Activated CD4-positive, alpha-beta memory T cell treated with anti-CD3 and anti-CD28 coated beads for 36 hours (primary cell): ENCODE measurements around the gene NUDT2. TPM values are rescaled to one million over a fixed set of nuclear protein-coding genes. Genes with fewer than 3 reads are reported as not detected.
A peak's percentile ranks its signal among the peaks of the same experiment; 100 is the strongest.

Source experiments
- CTCF ChIA-PET: fragments of 350-600 bp; sonication (Branson Sonifier 250); formaldehyde crosslinking; loops from one replicate; lab custom pipeline; 2021; ENCODE audit warnings: antibody characterized with exemption, inconsistent platforms; lab: Charles Lee
- POLR2A ChIA-PET: fragments of 350-600 bp; sonication (Branson Sonifier 250); formaldehyde crosslinking; loops from one replicate; lab custom pipeline; 2021; ENCODE audit warnings: antibody characterized with exemption; lab: Charles Lee
- DNase-seq: peaks from one replicate; pipeline ENCODE4 v3.0.0-alpha.2; 2020
- H3K27ac Mint-ChIP-seq: one replicate; pipeline ENCODE4 v1.8.0; 2021; ENCODE audit warnings: mixed read lengths
- H3K27me3 Mint-ChIP-seq: one replicate; pipeline ENCODE4 v1.8.0; 2021; ENCODE audit warnings: mixed read lengths
- H3K36me3 Mint-ChIP-seq: one replicate; pipeline ENCODE4 v1.8.0; 2021; ENCODE audit warnings: mixed read lengths
- H3K4me1 Mint-ChIP-seq: one replicate; pipeline ENCODE4 v1.8.0; 2021; ENCODE audit warnings: low read depth, mixed read lengths
- H3K4me3 Mint-ChIP-seq: one replicate; pipeline ENCODE4 v1.8.0; 2021; ENCODE audit warnings: mild to moderate bottlenecking, mixed read lengths
- H3K9me3 Mint-ChIP-seq: one replicate; pipeline ENCODE4 v1.8.0; 2021; ENCODE audit warnings: mixed read lengths
- intact Hi-C: fragments of 100-400 bp; cut with micrococcal nuclease; formaldehyde crosslinking; loops from one replicate; pipeline ENCODE4 v1.15.1; 2023
- total RNA-seq, 2 experiments: library from RNA; stranded (reverse); gene quantifications; one replicate each; pipeline ENCODE4 v1.2.3, GENCODE V29; 2021

The NUDT2 gene
- total RNA-seq, 2 experiments from 2014 or later = 42.4 to 43.3 TPM

- intact Hi-C loops = loop anchor here (10.0 kb wide), 1 partner anchor 313 kb away; the partner anchor contains the start of gene SIGMAR1
- Mint-ChIP-seq H3K4me1 (no peaks in the 10 kb centered on the region), H3K36me3 (no peaks in the 10 kb centered on the region), H3K27ac (no peak overlapping the region), H3K4me3 (no peak overlapping the region), H3K27me3 (no peaks in the 10 kb centered on the region), H3K9me3 (no peaks in the 10 kb centered on the region)
- ChIA-PET POLR2A (interaction anchor here (0.6 kb wide), 1 partner anchor 63 kb away, joined by 3 read pairs; no protein-coding TSS in a partner anchor), CTCF (no interaction called here)
- no peak for DNase-seq
Observed at GRCh38 chr9:34321451-34321850, 7.9 kb upstream of the NUDT2 start.

- H3K27ac Mint-ChIP-seq = no peak overlapping the region
- no peaks in the 10 kb centered on the region for H3K27me3 Mint-ChIP-seq
- peaks cover 5% of the 10 kb centered on the region for H3K4me1 Mint-ChIP-seq
- ChIA-PET POLR2A (no interaction called here), CTCF (no interaction called here)
- no peaks in the 10 kb centered on the region for H3K9me3 Mint-ChIP-seq
- no peaks in the 10 kb centered on the region for H3K36me3 Mint-ChIP-seq
- H3K4me3 Mint-ChIP-seq = no peak overlapping the region
- intact Hi-C loops = loop anchor here (10.0 kb wide), 1 partner anchor 312 kb away; the partner anchor contains the start of gene SIGMAR1
- DNase-seq = no peak
Observed at GRCh38 chr9:34322899-34323591, 6.3 kb upstream of the NUDT2 start.

GRCh38 chr9:34326690-34327089 lies 2.7 kb upstream of the NUDT2 start:
- CTCF ChIA-PET = no interaction called here
- Mint-ChIP-seq H3K4me3 (no peak overlapping the region), H3K27ac (no peak overlapping the region), H3K4me1 (peaks cover 19% of the 10 kb centered on the region), H3K27me3 (no peaks in the 10 kb centered on the region), H3K36me3 (no peaks in the 10 kb centered on the region), H3K9me3 (no peaks in the 10 kb centered on the region)
- DNase-seq = no peak
- POLR2A ChIA-PET = no interaction called here
- intact Hi-C loops = loop anchor here (10.0 kb wide), 1 partner anchor 308 kb away; the partner anchor contains the start of gene SIGMAR1

GRCh38 chr9:34328500-34328986 lies 826 bp upstream of the NUDT2 start:
- Mint-ChIP-seq H3K9me3 (no peaks in the 10 kb centered on the region), H3K27ac (peak overlapping the region; percentile 94), H3K4me3 (peak overlapping the region; percentile 97), H3K4me1 (peaks cover 27% of the 10 kb centered on the region), H3K36me3 (no peaks in the 10 kb centered on the region), H3K27me3 (no peaks in the 10 kb centered on the region)
- DNase-seq = no peak
- ChIA-PET POLR2A (no interaction called here), CTCF (interaction anchor here (1.5 kb wide), 1 partner anchor 49 kb away, joined by 6 read pairs; the partner anchor contains the start of gene MYORG)
- intact Hi-C loops = loop anchor here (2.0 to 10.0 kb wide), 4 partner anchors 150 to 660 kb away; partner anchors contain the start of genes DNAJB5, SIGMAR1, UBAP1 and UBE2R2

- Mint-ChIP-seq H3K4me1 (peaks cover 44% of the 10 kb centered on the region), H3K4me3 (no peak overlapping the region), H3K36me3 (no peaks in the 10 kb centered on the region), H3K27ac (no peak overlapping the region), H3K27me3 (no peaks in the 10 kb centered on the region), H3K9me3 (no peaks in the 10 kb centered on the region)
- DNase-seq = no peak
- POLR2A ChIA-PET = interaction anchor here (0.6 kb wide), 1 partner anchor 126 kb away, joined by 4 read pairs; no protein-coding TSS in a partner anchor
- intact Hi-C loops = no loop called here
- CTCF ChIA-PET = interaction anchor here (1.0 to 6.5 kb wide), 3 partner anchors 46 to 260 kb away, joined by 3 to 68 read pairs (median 3); partner anchors contain the start of gene MYORG
Observed at GRCh38 chr9:34331196-34331595, 1.8 kb downstream of the NUDT2 start.

GRCh38 chr9:34332076-34332964 lies 3.0 kb downstream of the NUDT2 start:
- ChIA-PET POLR2A (interaction anchor here (2.4 kb wide), 1 partner anchor 45 kb away, joined by 8 read pairs; the partner anchor contains the start of gene MYORG), CTCF (interaction anchor here (1.0 to 6.5 kb wide), 4 partner anchors 45 to 259 kb away, joined by 3 to 68 read pairs (median 3); partner anchors contain the start of gene MYORG)
- H3K27ac Mint-ChIP-seq = no peak overlapping the region
- DNase-seq = no peak
- H3K4me1 Mint-ChIP-seq = peaks cover 44% of the 10 kb centered on the region
- H3K9me3 Mint-ChIP-seq = no peaks in the 10 kb centered on the region
- intact Hi-C loops = no loop called here
- no peaks in the 10 kb centered on the region for H3K36me3 Mint-ChIP-seq
- no peaks in the 10 kb centered on the region for H3K27me3 Mint-ChIP-seq
- no peak overlapping the region for H3K4me3 Mint-ChIP-seq

GRCh38 chr9:34333836-34334235 lies 4.5 kb downstream of the NUDT2 start:
- CTCF ChIA-PET = interaction anchor here (0.7 to 6.5 kb wide), 2 partner anchors 43 to 81 kb away, joined by 3 to 68 read pairs; partner anchors contain the start of gene MYORG
- no peak for DNase-seq
- H3K36me3 Mint-ChIP-seq = peaks cover 4% of the 10 kb centered on the region
- no peaks in the 10 kb centered on the region for H3K9me3 Mint-ChIP-seq
- H3K27ac Mint-ChIP-seq = no peak overlapping the region
- peaks cover 37% of the 10 kb centered on the region for H3K4me1 Mint-ChIP-seq
- no peak overlapping the region for H3K4me3 Mint-ChIP-seq
- POLR2A ChIA-PET = interaction anchor here (2.4 kb wide), 1 partner anchor 43 kb away, joined by 8 read pairs; the partner anchor contains the start of gene MYORG
- H3K27me3 Mint-ChIP-seq = no peaks in the 10 kb centered on the region
- intact Hi-C loops = no loop called here

- no peaks in the 10 kb centered on the region for H3K9me3 Mint-ChIP-seq
- no peak overlapping the region for H3K27ac Mint-ChIP-seq
- H3K27me3 Mint-ChIP-seq = no peaks in the 10 kb centered on the region
- H3K36me3 Mint-ChIP-seq = peaks cover 9% of the 10 kb centered on the region
- POLR2A ChIA-PET = interaction anchor here (2.4 kb wide), 1 partner anchor 43 kb away, joined by 8 read pairs; the partner anchor contains the start of gene MYORG
- CTCF ChIA-PET = interaction anchor here (1.6 to 6.5 kb wide), 2 partner anchors 43 to 69 kb away, joined by 6 to 68 read pairs; partner anchors contain the start of gene MYORG
- intact Hi-C loops = no loop called here
- peaks cover 37% of the 10 kb centered on the region for H3K4me1 Mint-ChIP-seq
- no peak for DNase-seq
- no peak overlapping the region for H3K4me3 Mint-ChIP-seq
Observed at GRCh38 chr9:34334337-34334824, 5.0 kb downstream of the NUDT2 start.

- H3K36me3 Mint-ChIP-seq = peaks cover 11% of the 10 kb centered on the region
- CTCF ChIA-PET = interaction anchor here (1.6 to 6.5 kb wide), 2 partner anchors 42 to 69 kb away, joined by 6 to 68 read pairs; partner anchors contain the start of gene MYORG
- POLR2A ChIA-PET = interaction anchor here (2.4 kb wide), 1 partner anchor 42 kb away, joined by 8 read pairs; the partner anchor contains the start of gene MYORG
- no peak for DNase-seq
- H3K4me3 Mint-ChIP-seq = no peak overlapping the region
- intact Hi-C loops = no loop called here
- H3K9me3 Mint-ChIP-seq = no peaks in the 10 kb centered on the region
- H3K4me1 Mint-ChIP-seq = peaks cover 37% of the 10 kb centered on the region
- H3K27me3 Mint-ChIP-seq = no peaks in the 10 kb centered on the region
- H3K27ac Mint-ChIP-seq = no peak overlapping the region
Observed at GRCh38 chr9:34334916-34335315, 5.5 kb downstream of the NUDT2 start.

GRCh38 chr9:34335376-34335775 lies 6.0 kb downstream of the NUDT2 start:
- peaks cover 34% of the 10 kb centered on the region for H3K4me1 Mint-ChIP-seq
- peaks cover 14% of the 10 kb centered on the region for H3K36me3 Mint-ChIP-seq
- H3K27me3 Mint-ChIP-seq = no peaks in the 10 kb centered on the region
- no peak overlapping the region for H3K27ac Mint-ChIP-seq
- intact Hi-C loops = no loop called here
- CTCF ChIA-PET = interaction anchor here (1.6 to 6.5 kb wide), 2 partner anchors 42 to 68 kb away, joined by 6 to 68 read pairs; partner anchors contain the start of gene MYORG
- DNase-seq = no peak
- no peaks in the 10 kb centered on the region for H3K9me3 Mint-ChIP-seq
- POLR2A ChIA-PET = no interaction called here
- no peak overlapping the region for H3K4me3 Mint-ChIP-seq

- Mint-ChIP-seq H3K27ac (no peak overlapping the region), H3K4me3 (no peak overlapping the region), H3K4me1 (peaks cover 18% of the 10 kb centered on the region), H3K9me3 (no peaks in the 10 kb centered on the region), H3K27me3 (no peaks in the 10 kb centered on the region), H3K36me3 (peaks cover 23% of the 10 kb centered on the region)
- intact Hi-C loops = no loop called here
- DNase-seq = no peak
- ChIA-PET POLR2A (no interaction called here), CTCF (no interaction called here)
Observed at GRCh38 chr9:34337403-34337802, 8.0 kb downstream of the NUDT2 start.
